Measurements from ENCODE around the gene CYP8B1.
A peak's percentile ranks its signal among the peaks of the same experiment; 100 is the strongest.
"Not testable (repeated sequence)": the region's sequence is repeated elsewhere in the genome, so short reads cannot be mapped to it uniquely, and the experiment has no call there.

Gene CYP8B1

GRCh38 chr3:42883251-42883930, 7.7 kb upstream of the CYP8B1 start:
- not testable (repeated sequence) for DNase-seq

GRCh38 chr3:42880601-42881451, 5.1 kb upstream of the CYP8B1 start:
- DNase-seq, result peak; percentile 92

GRCh38 chr3:42880183-42880582, 4.5 kb upstream of the CYP8B1 start:
- no peak for DNase-seq

- DNase-seq, result no peak
Observed at GRCh38 chr3:42877881-42878280, 2.2 kb upstream of the CYP8B1 start.

- no peak for DNase-seq
Observed at GRCh38 chr3:42876940-42877720, 1.5 kb upstream of the CYP8B1 start.

- DNase-seq, result no peak
Observed at GRCh38 chr3:42876401-42876800, 722 bp upstream of the CYP8B1 start.

- DNase-seq, result no peak
Observed at GRCh38 chr3:42874749-42875148, 930 bp downstream of the CYP8B1 start.

- no peak for DNase-seq
Observed at GRCh38 chr3:42873221-42873982, 2.3 kb downstream of the CYP8B1 start.

- no peak for DNase-seq
Observed at GRCh38 chr3:42872718-42873117, 3.0 kb downstream of the CYP8B1 start.

GRCh38 chr3:42871592-42872196, 4.0 kb downstream of the CYP8B1 start:
- DNase-seq, result no peak

GRCh38 chr3:42868841-42869240, 6.8 kb downstream of the CYP8B1 start:
- DNase-seq, result no peak

- no peak for DNase-seq
Observed at GRCh38 chr3:42867138-42867537, 8.5 kb downstream of the CYP8B1 start.

GRCh38 chr3:42865256-42865655, 10.4 kb downstream of the CYP8B1 start:
- no peak for DNase-seq

- DNase-seq, result no peak
Observed at GRCh38 chr3:42864321-42864950, 11.2 kb downstream of the CYP8B1 start.

- no peak for DNase-seq
Observed at GRCh38 chr3:42856544-42856943, 19.1 kb downstream of the CYP8B1 start.

GRCh38 chr3:42855547-42856380, 19.9 kb downstream of the CYP8B1 start:
- no peak for DNase-seq

GRCh38 chr3:42855219-42855546, 20.5 kb downstream of the CYP8B1 start:
- DNase-seq, result no peak

GRCh38 chr3:42853739-42854302, 21.9 kb downstream of the CYP8B1 start:
- DNase-seq, result no peak

- DNase-seq, result no peak
Observed at GRCh38 chr3:42853056-42853455, 22.6 kb downstream of the CYP8B1 start.

- no peak for DNase-seq
Observed at GRCh38 chr3:42852441-42852840, 23.2 kb downstream of the CYP8B1 start.
